Peyer's patch (tissue), 4 donors: Measurements from ENCODE around the gene CA10.

Source experiments
- CTCF ChIP-seq, 6 experiments: fragments of 450-650 bp in 4 of 6; fragments of 200-600 bp in 2 of 6; sonication (generic) in 1 of 6; IDR thresholded peaks; one replicate each; pipeline ENCODE4 v1.5.1; 2017 to 2019; ENCODE audit warnings: antibody characterized with exemption in 6 of 6, mild to moderate bottlenecking in 3 of 6, moderate library complexity in 1 of 6
- POLR2A ChIP-seq, 2 donors: fragments of 450-650 bp; IDR thresholded peaks; one replicate each; pipeline ENCODE4 v1.5.1; 2017; ENCODE audit warnings: antibody characterized with exemption in 2 of 2, mild to moderate bottlenecking in 2 of 2, moderate library complexity in 2 of 2

- TF ChIP-seq CTCF (IDR thresholded peaks at IDR 0.05) (no peak), POLR2A (IDR thresholded peaks at IDR 0.05) (no peak)
Measured at GRCh38 chr17:51685287-51685909, 473.1 kb downstream of the CA10 start.
